HCT116 (cell line): ENCODE measurements around the gene RABGAP1. TPM values are rescaled to one million over a fixed set of nuclear protein-coding genes. Genes with fewer than 3 reads are reported as not detected.

ENCODE experiments used
- ATAC-seq: fragments of 200-7000 bp; cut with Tn5 transposase; 2 replicates; pipeline ENCODE4 v1.9.1; 2020; ENCODE audit warnings: mild to moderate bottlenecking, moderate library complexity
- BruUV-seq: library from RNA; stranded (reverse); fragments of 400-500 nt; replicated peaks from 2 replicates; lab custom pipeline; 2021; lab: Mats Ljungman, UMichigan
- CTCF ChIA-PET: fragments of 300-600 bp; sonication (Branson Sonifier 250); formaldehyde crosslinking; loops from one replicate; lab custom pipeline; 2021; ENCODE audit warnings: antibody characterized with exemption; lab: Charles Lee
- POLR2A ChIA-PET: fragments of 300-600, 350-600 bp; sonication (Branson Sonifier 250); formaldehyde crosslinking; loops from one replicate; lab custom pipeline; 2021; ENCODE audit warnings: antibody characterized with exemption; lab: Charles Lee
- RAD21 ChIA-PET, 2 experiments: fragments of 300-600 bp; sonication (Branson Sonifier 250); formaldehyde crosslinking; loops; one replicate each; lab custom pipeline; 2023; ENCODE audit warnings: low total read pairs in 2 of 2; ENCODE audit not compliant: uncharacterized antibody in 2 of 2, unreplicated experiment in 2 of 2, low non-redundant PET in 1 of 2; lab: Charles Lee
- DNase-seq: peaks from one replicate; pipeline ENCODE4 v3.0.0-alpha.2; 2010; ENCODE audit warnings: low read depth, low spot score
- H2AFZ ChIP-seq: fragments of 200-600 bp; shearing (Covaris generic), sonication (generic); 2 replicates; pipeline ENCODE4 v1.6.1; 2017; ENCODE audit warnings: low read depth, mixed run types, mixed read lengths, antibody characterized with exemption, low read length; ENCODE audit not compliant: poor library complexity, severe bottlenecking
- H3K27ac ChIP-seq: 2 replicates; pipeline ENCODE4 v1.5.1; 2012; ENCODE audit warnings: low read depth, low read length
- H3K27me3 ChIP-seq: fragments of 200-600 bp; sonication (generic); 2 replicates; pipeline ENCODE4 v1.6.1; 2016; ENCODE audit warnings: mixed run types, low read length, mixed read lengths; ENCODE audit not compliant: insufficient read depth
- H3K36me3 ChIP-seq, 2 experiments: fragments of 200-500 bp in 1 of 2; fragments of 200-600 bp in 1 of 2; sonication (Bioruptor generic) in 1 of 2; sonication (generic) in 1 of 2; 2 replicates each; pipeline versions ENCODE4 v1.5.1 to v1.6.1; 2014 to 2016; ENCODE audit warnings: low read length in 2 of 2, inconsistent platforms in 1 of 2, mixed read lengths in 1 of 2, mixed run types in 1 of 2; ENCODE audit not compliant: insufficient read depth in 2 of 2, control insufficient read depth in 1 of 2
- H3K4me1 ChIP-seq, 2 experiments: fragments of 200-600 bp in 1 of 2; sonication (generic) in 1 of 2; 2 replicates each; pipeline versions ENCODE4 v1.5.1 to v1.6.1; 2012 to 2017; ENCODE audit warnings: low read length in 2 of 2, inconsistent platforms in 1 of 2, mild to moderate bottlenecking in 1 of 2, mixed read lengths in 1 of 2, mixed run types in 1 of 2, moderate library complexity in 1 of 2; ENCODE audit not compliant: insufficient read depth in 2 of 2, control insufficient read depth in 1 of 2
- H3K4me2 ChIP-seq: fragments of 200-600 bp; sonication (generic); 2 replicates; pipeline ENCODE4 v1.6.1; 2017; ENCODE audit warnings: mixed run types, low read length, mixed read lengths
- H3K4me3 ChIP-seq, 2 experiments: fragments of 200-600 bp in 1 of 2; sonication (generic) in 1 of 2; replicated peaks in 1 of 2; 2 replicates each; pipeline ENCODE4 v1.5.1; 2011 to 2016; ENCODE audit warnings: low read length in 2 of 2, control low read depth in 1 of 2, low read depth in 1 of 2, mild to moderate bottlenecking in 1 of 2, mixed read lengths in 1 of 2, mixed run types in 1 of 2
- H3K79me2 ChIP-seq: fragments of 200-600 bp; sonication (generic); 2 replicates; pipeline ENCODE4 v1.6.1; 2017; ENCODE audit warnings: mild to moderate bottlenecking, mixed run types, low read length, moderate library complexity, mixed read lengths; ENCODE audit not compliant: insufficient read depth
- H3K9ac ChIP-seq: fragments of 200-600 bp; sonication (generic); 2 replicates; pipeline ENCODE4 v1.6.1; 2016; ENCODE audit warnings: low read length, mixed read lengths
- H3K9me2 ChIP-seq: fragments of 200-600 bp; sonication (generic), shearing (Covaris generic); 2 replicates; pipeline ENCODE4 v1.6.1; 2017; ENCODE audit warnings: mixed run types, mild to moderate bottlenecking, moderate library complexity; ENCODE audit not compliant: insufficient read depth
- H3K9me3 ChIP-seq, 2 experiments: fragments of 200-500 bp in 1 of 2; fragments of 200-600 bp in 1 of 2; sonication (Bioruptor generic) in 1 of 2; sonication (generic) in 1 of 2; 2 replicates each; pipeline ENCODE4 v1.6.1; 2014 to 2017; ENCODE audit warnings: low read length in 2 of 2, mixed read lengths in 2 of 2, inconsistent platforms in 1 of 2, low read depth in 1 of 2, mild to moderate bottlenecking in 1 of 2, mixed run types in 1 of 2, moderate library complexity in 1 of 2; ENCODE audit not compliant: control insufficient read depth in 1 of 2, insufficient read depth in 1 of 2
- H4K20me1 ChIP-seq: fragments of 200-600 bp; sonication (generic), shearing (Covaris generic); 2 replicates; pipeline ENCODE4 v1.6.1; 2017; ENCODE audit warnings: mixed run types, mild to moderate bottlenecking, moderate library complexity; ENCODE audit not compliant: insufficient read depth
- CBX3 ChIP-seq: IDR thresholded peaks from 2 replicates; pipeline ENCODE4 v1.6.1; 2012; ENCODE audit warnings: low read depth
- EGR1 ChIP-seq: IDR thresholded peaks from 2 replicates; pipeline ENCODE4 v1.6.1; 2012; ENCODE audit warnings: low read depth
- ELF1 ChIP-seq: IDR thresholded peaks from 2 replicates; pipeline ENCODE4 v1.6.1; 2012; ENCODE audit warnings: low read depth, borderline replicate concordance
- EZH2 ChIP-seq: fragments of 200-600 bp; sonication (generic); IDR thresholded peaks from 2 replicates; pipeline ENCODE4 v1.6.1; 2017; ENCODE audit warnings: antibody characterized with exemption, mixed run types
- EZH2phosphoT487 ChIP-seq: fragments of 200-600 bp; IDR thresholded peaks from 2 replicates; pipeline ENCODE4 v1.6.1; 2018; ENCODE audit warnings: antibody characterized with exemption, borderline replicate concordance
- FOSL1 ChIP-seq: IDR thresholded peaks from 2 replicates; pipeline ENCODE4 v1.6.1; 2012; ENCODE audit warnings: low read depth
- JUND ChIP-seq: IDR thresholded peaks from 2 replicates; pipeline ENCODE4 v1.6.1; 2012
- POLR2AphosphoS5 ChIP-seq: IDR thresholded peaks from 2 replicates; pipeline ENCODE4 v1.6.1; 2011; ENCODE audit warnings: mild to moderate bottlenecking, low read depth, low read length, moderate library complexity
- RAD21 ChIP-seq: IDR thresholded peaks from 2 replicates; pipeline ENCODE4 v1.6.1; 2012; ENCODE audit warnings: low read depth, mild to moderate bottlenecking
- SIN3A ChIP-seq: IDR thresholded peaks from 2 replicates; pipeline ENCODE4 v1.6.1; 2012; ENCODE audit warnings: low read depth
- SP1 ChIP-seq: IDR thresholded peaks from 2 replicates; pipeline ENCODE4 v1.6.1; 2012; ENCODE audit warnings: low read depth
- SRF ChIP-seq: IDR thresholded peaks from 2 replicates; pipeline ENCODE4 v1.6.1; 2012; ENCODE audit warnings: low read depth
- TCF7L2 ChIP-seq: IDR thresholded peaks from 2 replicates; pipeline ENCODE4 v1.7.0; 2011; ENCODE audit warnings: borderline replicate concordance, inconsistent platforms; ENCODE audit not compliant: insufficient read depth, insufficient read length; ENCODE audit errors: extremely low read depth
- ZNF274 ChIP-seq: fragments of 200-500 bp; sonication (Bioruptor generic); IDR thresholded peaks from 2 replicates; pipeline ENCODE4 v1.6.1; 2014; ENCODE audit warnings: mild to moderate bottlenecking, low read depth, low read length, inconsistent platforms
- intact Hi-C: fragments of 100-400 bp; cut with micrococcal nuclease; formaldehyde crosslinking; loops from 2 replicates; pipeline ENCODE4 v1.10.0; 2022
- total RNA-seq: library from RNA; stranded (reverse); gene quantifications from one replicate; pipeline ENCODE4 v1.2.1, GENCODE V29; 2021; ENCODE audit not compliant: unreplicated experiment
- TF ChIP-seq, protein P1 (sequence below): IDR thresholded peaks from 2 replicates; pipeline ENCODE4 v1.6.1; 2012
- TF ChIP-seq, protein P2 (sequence below), 3 experiments: fragments of 200-600 bp in 1 of 3; sonication (generic) in 1 of 3; IDR thresholded peaks in 2 of 3; conservative IDR thresholded peaks in 1 of 3; 2 replicates each; pipeline ENCODE4 v1.5.1; 2012 to 2017; ENCODE audit warnings: low read depth in 2 of 3, low read length in 2 of 3, antibody characterized with exemption in 1 of 3, borderline replicate concordance in 1 of 3, control low read depth in 1 of 3, mild to moderate bottlenecking in 1 of 3, mixed read lengths in 1 of 3, mixed run types in 1 of 3, moderate library complexity in 1 of 3; ENCODE audit not compliant: insufficient read depth in 1 of 3
- TF ChIP-seq, protein P3 (sequence below): IDR thresholded peaks from 2 replicates; pipeline ENCODE4 v1.6.1; 2012; ENCODE audit warnings: low read depth
- TF ChIP-seq, protein P4 (sequence below): IDR thresholded peaks from 2 replicates; pipeline ENCODE4 v1.6.1; 2012

The RABGAP1 gene
- total RNA-seq, 1 experiment from 2014 or later = 29.7 TPM

DNA sequence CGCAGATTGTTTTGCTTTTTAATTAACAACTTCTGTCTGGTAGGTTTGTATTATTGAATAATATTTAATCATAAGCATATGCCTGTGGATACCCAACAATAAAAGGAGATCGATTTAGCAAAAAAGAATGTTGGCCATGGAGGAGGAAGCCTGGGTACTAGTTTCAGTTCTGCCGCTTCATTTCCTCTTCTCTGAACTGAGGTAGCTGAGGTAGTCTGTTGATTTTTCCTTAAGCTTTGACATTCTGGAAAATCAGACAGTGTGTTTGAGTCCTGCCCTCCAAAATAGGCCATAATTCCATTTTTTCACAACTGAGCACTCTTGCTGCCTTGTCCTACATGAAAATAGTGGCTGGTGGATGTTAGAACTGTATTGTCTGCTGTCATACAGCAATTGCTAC lies 86.7 kb downstream of the RABGAP1 start (continued):
- no peak for TF ChIP-seq TCF7L2

DNA sequence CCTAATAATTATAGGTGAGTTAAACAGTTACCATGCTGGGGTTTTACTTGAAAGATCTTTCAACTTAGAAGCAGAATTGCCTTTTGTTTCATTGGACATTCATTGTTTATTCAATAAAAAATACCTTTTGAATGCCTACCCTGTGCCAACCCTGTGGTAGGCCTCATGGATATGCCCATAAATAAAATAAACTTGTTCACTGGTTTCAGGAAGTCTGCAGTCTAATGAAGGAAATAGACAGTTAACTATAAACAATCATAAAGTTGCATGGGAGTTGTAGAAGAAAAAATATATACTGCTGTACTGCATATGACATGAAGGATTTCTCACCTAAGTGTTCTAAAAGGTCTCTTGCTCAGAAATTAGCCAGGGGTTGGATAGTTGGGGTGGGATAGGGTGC lies 87.3 kb downstream of the RABGAP1 start:
- Histone ChIP-seq H3K9me2 (no peaks in the 10 kb centered on the region), H3K4me2 (no peak overlapping the region), H4K20me1 (no peaks in the 10 kb centered on the region), H3K27ac (no peak overlapping the region), H2AFZ (no peak overlapping the region), H3K9me3 (no peaks in the 10 kb centered on the region), H3K4me3 (no peak overlapping the region), H3K27me3 (no peaks in the 10 kb centered on the region), H3K4me1 (no peaks in the 10 kb centered on the region), H3K79me2 (no peaks in the 10 kb centered on the region), H3K9ac (no peak overlapping the region), H3K36me3 (no peaks in the 10 kb centered on the region)
- intact Hi-C loops = no loop called here
- BruUV-seq = no TSS peak
- ATAC-seq = no peak
- no peak for TF ChIP-seq CBX3
- TF ChIP-seq SIN3A = no peak
- TF ChIP-seq JUND = no peak
- TF ChIP-seq, protein P1, sequence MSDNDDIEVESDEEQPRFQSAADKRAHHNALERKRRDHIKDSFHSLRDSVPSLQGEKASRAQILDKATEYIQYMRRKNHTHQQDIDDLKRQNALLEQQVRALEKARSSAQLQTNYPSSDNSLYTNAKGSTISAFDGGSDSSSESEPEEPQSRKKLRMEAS = no peak
- TF ChIP-seq FOSL1 = no peak
- TF ChIP-seq POLR2AphosphoS5 = no peak
- TF ChIP-seq, protein P2, sequence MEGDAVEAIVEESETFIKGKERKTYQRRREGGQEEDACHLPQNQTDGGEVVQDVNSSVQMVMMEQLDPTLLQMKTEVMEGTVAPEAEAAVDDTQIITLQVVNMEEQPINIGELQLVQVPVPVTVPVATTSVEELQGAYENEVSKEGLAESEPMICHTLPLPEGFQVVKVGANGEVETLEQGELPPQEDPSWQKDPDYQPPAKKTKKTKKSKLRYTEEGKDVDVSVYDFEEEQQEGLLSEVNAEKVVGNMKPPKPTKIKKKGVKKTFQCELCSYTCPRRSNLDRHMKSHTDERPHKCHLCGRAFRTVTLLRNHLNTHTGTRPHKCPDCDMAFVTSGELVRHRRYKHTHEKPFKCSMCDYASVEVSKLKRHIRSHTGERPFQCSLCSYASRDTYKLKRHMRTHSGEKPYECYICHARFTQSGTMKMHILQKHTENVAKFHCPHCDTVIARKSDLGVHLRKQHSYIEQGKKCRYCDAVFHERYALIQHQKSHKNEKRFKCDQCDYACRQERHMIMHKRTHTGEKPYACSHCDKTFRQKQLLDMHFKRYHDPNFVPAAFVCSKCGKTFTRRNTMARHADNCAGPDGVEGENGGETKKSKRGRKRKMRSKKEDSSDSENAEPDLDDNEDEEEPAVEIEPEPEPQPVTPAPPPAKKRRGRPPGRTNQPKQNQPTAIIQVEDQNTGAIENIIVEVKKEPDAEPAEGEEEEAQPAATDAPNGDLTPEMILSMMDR (IDR thresholded peaks at IDR 0.05 in 2 of 3, conservative IDR thresholded peaks at IDR 0.05 in 1 of 3; ENCODE audit: borderline replicate concordance in 1 of 3, insufficient read depth in 1 of 3, low read depth in 2 of 3, low read length in 2 of 3) = no peak
- TF ChIP-seq, protein P3, sequence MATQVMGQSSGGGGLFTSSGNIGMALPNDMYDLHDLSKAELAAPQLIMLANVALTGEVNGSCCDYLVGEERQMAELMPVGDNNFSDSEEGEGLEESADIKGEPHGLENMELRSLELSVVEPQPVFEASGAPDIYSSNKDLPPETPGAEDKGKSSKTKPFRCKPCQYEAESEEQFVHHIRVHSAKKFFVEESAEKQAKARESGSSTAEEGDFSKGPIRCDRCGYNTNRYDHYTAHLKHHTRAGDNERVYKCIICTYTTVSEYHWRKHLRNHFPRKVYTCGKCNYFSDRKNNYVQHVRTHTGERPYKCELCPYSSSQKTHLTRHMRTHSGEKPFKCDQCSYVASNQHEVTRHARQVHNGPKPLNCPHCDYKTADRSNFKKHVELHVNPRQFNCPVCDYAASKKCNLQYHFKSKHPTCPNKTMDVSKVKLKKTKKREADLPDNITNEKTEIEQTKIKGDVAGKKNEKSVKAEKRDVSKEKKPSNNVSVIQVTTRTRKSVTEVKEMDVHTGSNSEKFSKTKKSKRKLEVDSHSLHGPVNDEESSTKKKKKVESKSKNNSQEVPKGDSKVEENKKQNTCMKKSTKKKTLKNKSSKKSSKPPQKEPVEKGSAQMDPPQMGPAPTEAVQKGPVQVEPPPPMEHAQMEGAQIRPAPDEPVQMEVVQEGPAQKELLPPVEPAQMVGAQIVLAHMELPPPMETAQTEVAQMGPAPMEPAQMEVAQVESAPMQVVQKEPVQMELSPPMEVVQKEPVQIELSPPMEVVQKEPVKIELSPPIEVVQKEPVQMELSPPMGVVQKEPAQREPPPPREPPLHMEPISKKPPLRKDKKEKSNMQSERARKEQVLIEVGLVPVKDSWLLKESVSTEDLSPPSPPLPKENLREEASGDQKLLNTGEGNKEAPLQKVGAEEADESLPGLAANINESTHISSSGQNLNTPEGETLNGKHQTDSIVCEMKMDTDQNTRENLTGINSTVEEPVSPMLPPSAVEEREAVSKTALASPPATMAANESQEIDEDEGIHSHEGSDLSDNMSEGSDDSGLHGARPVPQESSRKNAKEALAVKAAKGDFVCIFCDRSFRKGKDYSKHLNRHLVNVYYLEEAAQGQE = no peak
- no peak for TF ChIP-seq EZH2
- no peak for TF ChIP-seq EGR1
- no peak for TF ChIP-seq EZH2phosphoT487
- no peak for TF ChIP-seq SP1
- TF ChIP-seq, protein P4, sequence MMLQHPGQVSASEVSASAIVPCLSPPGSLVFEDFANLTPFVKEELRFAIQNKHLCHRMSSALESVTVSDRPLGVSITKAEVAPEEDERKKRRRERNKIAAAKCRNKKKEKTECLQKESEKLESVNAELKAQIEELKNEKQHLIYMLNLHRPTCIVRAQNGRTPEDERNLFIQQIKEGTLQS = no peak
- no peak for TF ChIP-seq ELF1
- no peak for TF ChIP-seq RAD21
- TF ChIP-seq SRF = no peak
- TF ChIP-seq ZNF274 = no peak
- ChIA-PET CTCF (no interaction called here), RAD21 (no interaction called here), POLR2A (no interaction called here)
- DNase-seq = no peak
